K562 (cell line): ENCODE data around the gene MID2. TPM values are rescaled to one million over a fixed set of nuclear protein-coding genes. Genes with fewer than 3 reads are reported as not detected.

Experiments
- ATAC-seq: fragments of 200-7000 bp; cut with Tn5 transposase; 3 replicates; pipeline ENCODE4 v1.9.1; 2020; ENCODE audit warnings: moderate library complexity
- BruUV-seq: library from RNA; stranded (reverse); fragments of 400-500 nt; replicated peaks from 2 replicates; lab custom pipeline; 2021; lab: Mats Ljungman, UMichigan
- CTCF ChIA-PET: fragments of 300-600 bp; formaldehyde crosslinking; extraction: SDS; loops from one replicate; lab custom pipeline; 2021; ENCODE audit warnings: low intra/inter-chr PET ratio; lab: Yijun Ruan, JAX
- POLR2A ChIA-PET: fragments of 300-600, 350-650 bp; sonication (Branson Sonifier 250); formaldehyde crosslinking; extraction: SDS; loops from one replicate; lab custom pipeline; 2021; ENCODE audit warnings: antibody characterized with exemption, inconsistent platforms; lab: Yijun Ruan, JAX
- DNase-seq, 4 experiments: peaks; one replicate each; pipeline versions ENCODE4 v3.0.0 to v3.0.0-alpha.2; 2011 to 2018; ENCODE audit warnings: low spot score in 3 of 4, mixed read lengths in 3 of 4; ENCODE audit errors: extremely low read depth in 1 of 4
- FAIRE-seq: peaks from 2 replicates; lab custom pipeline; 2011; peaks lifted over from hg19 to GRCh38; lab: Jason Lieb, UNC
- H2AFZ ChIP-seq: 2 replicates; pipeline ENCODE4 v1.6.0; 2011; ENCODE audit warnings: low read depth, low read length, control low read depth, inconsistent platforms
- H3K27ac ChIP-seq: fragments of 200-600 bp; 3 replicates; pipeline ENCODE4 v1.8.0; 2011; ENCODE audit warnings: low read depth, mild to moderate bottlenecking, control low read depth, inconsistent platforms, low read length, moderate library complexity, mixed read lengths; ENCODE audit errors: extremely low read depth
- H3K27me3 ChIP-seq, 2 experiments: fragments of 300-600 bp in 1 of 2; 2 replicates in 1 of 2; 3 replicates in 1 of 2; pipeline versions ENCODE4 v1.6.0 to v1.8.0; 2011; ENCODE audit warnings: inconsistent platforms in 2 of 2, low read length in 2 of 2, mild to moderate bottlenecking in 1 of 2, mixed read lengths in 1 of 2, moderate library complexity in 1 of 2; ENCODE audit not compliant: control insufficient read depth in 2 of 2, insufficient read depth in 2 of 2
- H3K36me3 ChIP-seq: fragments of 300-600 bp; 3 replicates; pipeline ENCODE4 v1.8.0; 2011; ENCODE audit warnings: mild to moderate bottlenecking, low read length, inconsistent platforms; ENCODE audit not compliant: control insufficient read depth, insufficient read depth
- H3K4me1 ChIP-seq, 2 experiments: fragments of 200-600 bp in 1 of 2; replicated peaks in 1 of 2; 2 replicates in 1 of 2; 3 replicates in 1 of 2; pipeline versions ENCODE4 v1.5.1 to v1.8.0; 2011; ENCODE audit warnings: inconsistent platforms in 2 of 2, low read length in 2 of 2, mild to moderate bottlenecking in 1 of 2, mixed read lengths in 1 of 2, moderate library complexity in 1 of 2; ENCODE audit not compliant: control insufficient read depth in 2 of 2, insufficient read depth in 2 of 2
- H3K4me2 ChIP-seq: 2 replicates; pipeline ENCODE4 v1.6.1; 2011; ENCODE audit warnings: low read length, control low read depth, inconsistent platforms, mixed read lengths; ENCODE audit not compliant: insufficient read depth
- H3K4me3 ChIP-seq: fragments of 200-600 bp; sonication (generic), shearing (Covaris generic); 2 replicates; pipeline ENCODE4 v1.5.1; 2016; ENCODE audit warnings: control low read depth, inconsistent platforms
- H3K79me2 ChIP-seq: fragments of 200-600 bp; 3 replicates; pipeline ENCODE4 v1.8.0; 2011; ENCODE audit warnings: low read length, inconsistent platforms; ENCODE audit not compliant: control insufficient read depth, insufficient read depth
- H3K9ac ChIP-seq, 2 experiments: 2 replicates each; pipeline versions ENCODE4 v1.6.0 to v1.6.1; 2011; ENCODE audit warnings: low read depth in 2 of 2, low read length in 2 of 2, control low read depth in 1 of 2, inconsistent platforms in 1 of 2, mild to moderate bottlenecking in 1 of 2, mixed read lengths in 1 of 2; ENCODE audit not compliant: insufficient read depth in 1 of 2
- H3K9me1 ChIP-seq: one replicate; pipeline ENCODE4 v1.6.0; 2011; ENCODE audit warnings: inconsistent platforms, mild to moderate bottlenecking, low read length, moderate library complexity; ENCODE audit not compliant: control insufficient read depth, insufficient read depth
- H3K9me3 ChIP-seq: replicated peaks from 2 replicates; pipeline ENCODE4 v1.5.1; 2011; ENCODE audit warnings: low read depth, low read length, inconsistent platforms; ENCODE audit not compliant: control insufficient read depth, insufficient read depth
- H4K20me1 ChIP-seq: replicated peaks from 2 replicates; pipeline ENCODE4 v1.6.1; 2011; ENCODE audit warnings: low read length, inconsistent platforms, mixed read lengths; ENCODE audit not compliant: control insufficient read depth, insufficient read depth
- ARID2 ChIP-seq: fragments of 450-650 bp; IDR thresholded peaks from 2 replicates; pipeline ENCODE4 v1.6.1; 2017; ENCODE audit warnings: antibody characterized with exemption, mild to moderate bottlenecking
- DIDO1 ChIP-seq: fragments of 450-650 bp; IDR thresholded peaks from 2 replicates; pipeline ENCODE4 v1.6.1; 2016; ENCODE audit warnings: low read depth, missing biosample characterization, missing genetic modification characterization
- FOSL1 ChIP-seq: fragments of 200-800 bp; sonication (Bioruptor generic); conservative IDR thresholded peaks from 2 replicates; pipeline ENCODE4 v1.6.1; 2016; ENCODE audit warnings: missing genetic modification characterization, missing compliant biosample characterization
- SNIP1 ChIP-seq: fragments of 450-650 bp; IDR thresholded peaks from 2 replicates; pipeline ENCODE4 v1.7.1; 2017; ENCODE audit warnings: low read depth, mild to moderate bottlenecking
- U2AF1 ChIP-seq: fragments of 200-400 bp; formaldehyde crosslinking; optimal IDR thresholded peaks from 2 replicates; pipeline ENCODE3; 2017; ENCODE audit warnings: mild to moderate bottlenecking, low read depth, low read length, moderate library complexity
- ZBTB7A ChIP-seq: IDR thresholded peaks from 2 replicates; pipeline ENCODE4 v1.6.1; 2011; ENCODE audit warnings: low read depth, mild to moderate bottlenecking, low read length, moderate library complexity, borderline replicate concordance; ENCODE audit not compliant: control insufficient read depth
- ZNF263 ChIP-seq: sonication (generic); formaldehyde crosslinking; IDR thresholded peaks from 2 replicates; pipeline ENCODE4 v1.8.0; 2022; ENCODE audit warnings: mild to moderate bottlenecking, missing genetic modification reagents, borderline replicate concordance
- ZNF589 ChIP-seq: fragments of 200-800 bp; sonication (Bioruptor generic); IDR thresholded peaks from 2 replicates; pipeline ENCODE4 v1.6.1; 2016; ENCODE audit warnings: low read depth, missing genetic modification characterization, missing compliant biosample characterization
- WGBS: fragments of 100-300 bp; shearing (Covaris generic); methylation state at CpG from one replicate; pipeline ENCODE4 v1.1.6; 2016; ENCODE audit warnings: low coverage, mixed read lengths; ENCODE audit not compliant: insufficient coverage; ENCODE audit errors: missing lambda C conversion rate; 5-methylcytosine and 5-hydroxymethylcytosine counted together
- in situ Hi-C: fragments of 300-500 bp; cut with MboI; formaldehyde crosslinking; loops from 4 replicates; pipeline ENCODE4 v1.15.0; 2018; ENCODE audit warnings: inconsistent platforms, mixed read lengths
- intact Hi-C: fragments of 100-400 bp; cut with micrococcal nuclease; formaldehyde crosslinking; loops from 2 replicates; pipeline ENCODE4 v1.14.2; 2022
- polyA plus RNA-seq, 8 experiments: library from polyadenylated mRNA; depleted of rRNA in 4 of 8; stranded (reverse) in 5 of 8; unstranded in 3 of 8; fragments of >200 nt; fragmentation: Nextera tagmentation in 2 of 8; fragmentation: Illumina TruSeq in 1 of 8; extraction: Ambion mirVana in 2 of 8; extraction: Trizol in 1 of 8; gene quantifications; 2 replicates each; pipeline versions ENCODE4 v1.2.1 to v1.2.3, GENCODE V29; 2011 to 2014; ENCODE audit warnings: inconsistent platforms in 1 of 8, missing spikeins in 1 of 8
- total RNA-seq, 7 experiments: library from RNA; depleted of rRNA in 6 of 7; stranded (reverse); fragments of >200 nt in 6 of 7; fragmentation: Illumina TruSeq in 2 of 7; extraction: Trizol in 2 of 7; gene quantifications; 2 replicates each; pipeline versions ENCODE4 v1.2.1 to v1.2.3, GENCODE V29; 2011 to 2021; ENCODE audit warnings: low replicate concordance in 1 of 7
- TF ChIP-seq, protein P1 (sequence below): fragments of 150-350 bp; conservative IDR thresholded peaks from 2 replicates; pipeline ENCODE4 v1.6.1; 2014; ENCODE audit warnings: low read length
- TF ChIP-seq, protein P2 (sequence below), 2 experiments: fragments of 450-650 bp in 1 of 2; sonication (generic) in 1 of 2; formaldehyde crosslinking in 1 of 2; IDR thresholded peaks in 1 of 2; conservative IDR thresholded peaks in 1 of 2; 2 replicates each; pipeline versions ENCODE4 v1.6.1 to v1.8.1; 2016 to 2023; ENCODE audit warnings: mild to moderate bottlenecking in 2 of 2, moderate library complexity in 2 of 2, inconsistent platforms in 1 of 2, missing genetic modification reagents in 1 of 2
- TF ChIP-seq, protein P3 (sequence below): conservative IDR thresholded peaks from 2 replicates; pipeline ENCODE4 v1.6.1; 2011; ENCODE audit warnings: low read depth, mild to moderate bottlenecking, low read length; ENCODE audit not compliant: control insufficient read depth

MID2 gene
- total and polyA plus RNA-seq, 9 of the 15 experiments (the other 6 are each of a cell fraction or from before 2014, with no cell fraction given) = 0.07 TPM; not detected in 8

DNA sequence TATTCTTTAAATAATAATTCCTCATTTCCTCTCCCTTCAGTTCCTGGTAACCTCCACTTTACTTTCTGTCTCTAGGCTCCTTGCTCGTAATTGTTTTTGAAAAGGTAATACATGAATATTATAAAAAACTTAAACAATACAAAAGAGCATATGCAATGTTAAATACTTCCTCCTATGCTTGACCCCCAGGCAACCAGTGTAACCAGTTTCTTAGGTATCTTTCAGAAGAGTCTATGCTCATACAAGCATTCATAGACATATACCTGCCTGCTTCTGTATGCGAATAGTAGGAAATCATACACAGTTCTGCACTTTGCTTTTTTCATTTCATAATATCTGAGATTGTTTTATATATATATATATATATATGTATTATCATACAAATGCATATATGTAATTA is 2.6 kb upstream of the MID2 start:
- Histone ChIP-seq H3K4me1 (peaks cover 0 to 12% of the 10 kb centered on the region in 2 experiments; a peak in 2 of 5 replicates), H3K9me3 (no peaks in the 10 kb centered on the region), H3K27me3 (peaks cover 2 to 24% of the 10 kb centered on the region in 2 experiments; a peak in 2 of 5 replicates), H2AFZ (no peak overlapping the region), H3K9ac (no peak overlapping the region), H3K27ac (no peak overlapping the region), H3K79me2 (no peaks in the 10 kb centered on the region), H3K9me1 (no peaks in the 10 kb centered on the region), H4K20me1 (no peaks in the 10 kb centered on the region), H3K36me3 (no peaks in the 10 kb centered on the region), H3K4me2 (no peak overlapping the region), H3K4me3 (no peak overlapping the region)
- WGBS = 0% methylated on average over 2 of the region's 2 CpGs
- BruUV-seq = no TSS peak
- ATAC-seq (no peak), FAIRE-seq (no peak), DNase-seq (no peak)
- CTCF ChIA-PET = no interaction called here
- POLR2A ChIA-PET = no interaction called here
- in situ Hi-C loops = no loop called here
- TF ChIP-seq FOSL1 (tag) (no peak), SNIP1 (no peak), ARID2 (no peak), DIDO1 (tag) (no peak), ZBTB7A (no peak), U2AF1 (no peak), ZNF589 (CRISPR knock-in tag) (no peak), ZNF263 (CRISPR knock-in tag) (no peak)
- TF ChIP-seq, protein P1, sequence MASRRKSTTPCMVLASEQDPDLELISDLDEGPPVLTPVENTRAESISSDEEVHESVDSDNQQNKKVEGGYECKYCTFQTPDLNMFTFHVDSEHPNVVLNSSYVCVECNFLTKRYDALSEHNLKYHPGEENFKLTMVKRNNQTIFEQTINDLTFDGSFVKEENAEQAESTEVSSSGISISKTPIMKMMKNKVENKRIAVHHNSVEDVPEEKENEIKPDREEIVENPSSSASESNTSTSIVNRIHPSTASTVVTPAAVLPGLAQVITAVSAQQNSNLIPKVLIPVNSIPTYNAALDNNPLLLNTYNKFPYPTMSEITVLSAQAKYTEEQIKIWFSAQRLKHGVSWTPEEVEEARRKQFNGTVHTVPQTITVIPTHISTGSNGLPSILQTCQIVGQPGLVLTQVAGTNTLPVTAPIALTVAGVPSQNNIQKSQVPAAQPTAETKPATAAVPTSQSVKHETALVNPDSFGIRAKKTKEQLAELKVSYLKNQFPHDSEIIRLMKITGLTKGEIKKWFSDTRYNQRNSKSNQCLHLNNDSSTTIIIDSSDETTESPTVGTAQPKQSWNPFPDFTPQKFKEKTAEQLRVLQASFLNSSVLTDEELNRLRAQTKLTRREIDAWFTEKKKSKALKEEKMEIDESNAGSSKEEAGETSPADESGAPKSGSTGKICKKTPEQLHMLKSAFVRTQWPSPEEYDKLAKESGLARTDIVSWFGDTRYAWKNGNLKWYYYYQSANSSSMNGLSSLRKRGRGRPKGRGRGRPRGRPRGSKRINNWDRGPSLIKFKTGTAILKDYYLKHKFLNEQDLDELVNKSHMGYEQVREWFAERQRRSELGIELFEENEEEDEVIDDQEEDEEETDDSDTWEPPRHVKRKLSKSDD = no peak
- TF ChIP-seq, protein P2, sequence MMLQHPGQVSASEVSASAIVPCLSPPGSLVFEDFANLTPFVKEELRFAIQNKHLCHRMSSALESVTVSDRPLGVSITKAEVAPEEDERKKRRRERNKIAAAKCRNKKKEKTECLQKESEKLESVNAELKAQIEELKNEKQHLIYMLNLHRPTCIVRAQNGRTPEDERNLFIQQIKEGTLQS (IDR thresholded peaks at IDR 0.05) = no peak
- TF ChIP-seq, protein P2 (CRISPR knock-in tag; conservative IDR thresholded peaks at IDR 0.05) = no peak
- TF ChIP-seq, protein P3, sequence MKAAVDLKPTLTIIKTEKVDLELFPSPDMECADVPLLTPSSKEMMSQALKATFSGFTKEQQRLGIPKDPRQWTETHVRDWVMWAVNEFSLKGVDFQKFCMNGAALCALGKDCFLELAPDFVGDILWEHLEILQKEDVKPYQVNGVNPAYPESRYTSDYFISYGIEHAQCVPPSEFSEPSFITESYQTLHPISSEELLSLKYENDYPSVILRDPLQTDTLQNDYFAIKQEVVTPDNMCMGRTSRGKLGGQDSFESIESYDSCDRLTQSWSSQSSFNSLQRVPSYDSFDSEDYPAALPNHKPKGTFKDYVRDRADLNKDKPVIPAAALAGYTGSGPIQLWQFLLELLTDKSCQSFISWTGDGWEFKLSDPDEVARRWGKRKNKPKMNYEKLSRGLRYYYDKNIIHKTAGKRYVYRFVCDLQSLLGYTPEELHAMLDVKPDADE = no peak
- intact Hi-C loops = no loop called here
